ENCODE measurements around the gene FADS2. TPM values are rescaled to one million over a fixed set of nuclear protein-coding genes. Genes with fewer than 3 reads are reported as not detected.

Gene FADS2
- total RNA-seq, 4 donors from 2014 or later = 1.6 to 30.7 (median 12.0) TPM

DNA sequence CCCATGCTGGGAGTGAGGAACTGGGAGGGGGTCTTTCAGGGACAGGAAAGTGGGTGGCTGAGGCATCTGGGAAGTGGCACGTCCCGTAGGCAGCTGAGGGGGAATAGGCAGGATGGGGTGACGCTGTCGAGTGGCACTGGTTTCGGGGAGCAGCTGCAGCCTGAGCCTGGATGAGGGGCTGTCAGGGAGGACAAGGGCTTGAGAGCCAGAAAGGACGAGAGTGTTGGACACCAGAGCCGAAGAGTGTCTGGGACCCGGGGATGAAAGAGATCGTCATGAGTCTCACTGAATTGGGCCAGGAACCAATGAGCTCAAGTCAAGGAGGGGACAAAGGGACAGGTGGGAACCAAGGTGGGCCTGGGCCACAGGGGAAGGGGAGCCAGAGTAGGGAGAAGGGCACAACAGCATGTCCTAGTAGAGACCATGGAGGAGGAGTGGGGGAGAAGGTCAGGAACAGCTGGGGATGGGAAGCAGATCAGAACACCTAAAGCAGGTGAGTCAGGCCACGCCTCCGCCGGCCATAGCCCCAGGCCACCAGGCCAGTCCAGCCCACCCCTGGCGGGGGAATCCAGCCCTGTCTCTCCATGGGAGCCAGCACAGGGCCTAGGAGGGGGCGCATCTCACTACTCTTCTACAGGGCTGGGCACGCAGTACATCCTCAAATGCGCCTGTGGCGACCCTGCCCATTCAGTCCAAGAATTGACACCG, 85.0 kb downstream of the FADS2 start:
- H3K4me1 ChIP-seq = peaks cover 0 to 22% (median 4%) of the 10 kb centered on the region in 4 donors
- no peaks in the 10 kb centered on the region for H3K36me3 ChIP-seq
- H3K4me3 ChIP-seq = no peak overlapping the region
- H3K27ac ChIP-seq = no peak overlapping the region
- peak in 1 of 3 donors; percentile 38 for DNase-seq
- TF ChIP-seq POLR2A (IDR thresholded peaks at IDR 0.05) = no peak
- TF ChIP-seq, protein P1, sequence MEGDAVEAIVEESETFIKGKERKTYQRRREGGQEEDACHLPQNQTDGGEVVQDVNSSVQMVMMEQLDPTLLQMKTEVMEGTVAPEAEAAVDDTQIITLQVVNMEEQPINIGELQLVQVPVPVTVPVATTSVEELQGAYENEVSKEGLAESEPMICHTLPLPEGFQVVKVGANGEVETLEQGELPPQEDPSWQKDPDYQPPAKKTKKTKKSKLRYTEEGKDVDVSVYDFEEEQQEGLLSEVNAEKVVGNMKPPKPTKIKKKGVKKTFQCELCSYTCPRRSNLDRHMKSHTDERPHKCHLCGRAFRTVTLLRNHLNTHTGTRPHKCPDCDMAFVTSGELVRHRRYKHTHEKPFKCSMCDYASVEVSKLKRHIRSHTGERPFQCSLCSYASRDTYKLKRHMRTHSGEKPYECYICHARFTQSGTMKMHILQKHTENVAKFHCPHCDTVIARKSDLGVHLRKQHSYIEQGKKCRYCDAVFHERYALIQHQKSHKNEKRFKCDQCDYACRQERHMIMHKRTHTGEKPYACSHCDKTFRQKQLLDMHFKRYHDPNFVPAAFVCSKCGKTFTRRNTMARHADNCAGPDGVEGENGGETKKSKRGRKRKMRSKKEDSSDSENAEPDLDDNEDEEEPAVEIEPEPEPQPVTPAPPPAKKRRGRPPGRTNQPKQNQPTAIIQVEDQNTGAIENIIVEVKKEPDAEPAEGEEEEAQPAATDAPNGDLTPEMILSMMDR (IDR thresholded peaks at IDR 0.05) = no peak
- peaks cover 0 to 5% of the 10 kb centered on the region in 2 donors for H3K27me3 ChIP-seq
- H3K9me3 ChIP-seq = no peaks in the 10 kb centered on the region

DNA sequence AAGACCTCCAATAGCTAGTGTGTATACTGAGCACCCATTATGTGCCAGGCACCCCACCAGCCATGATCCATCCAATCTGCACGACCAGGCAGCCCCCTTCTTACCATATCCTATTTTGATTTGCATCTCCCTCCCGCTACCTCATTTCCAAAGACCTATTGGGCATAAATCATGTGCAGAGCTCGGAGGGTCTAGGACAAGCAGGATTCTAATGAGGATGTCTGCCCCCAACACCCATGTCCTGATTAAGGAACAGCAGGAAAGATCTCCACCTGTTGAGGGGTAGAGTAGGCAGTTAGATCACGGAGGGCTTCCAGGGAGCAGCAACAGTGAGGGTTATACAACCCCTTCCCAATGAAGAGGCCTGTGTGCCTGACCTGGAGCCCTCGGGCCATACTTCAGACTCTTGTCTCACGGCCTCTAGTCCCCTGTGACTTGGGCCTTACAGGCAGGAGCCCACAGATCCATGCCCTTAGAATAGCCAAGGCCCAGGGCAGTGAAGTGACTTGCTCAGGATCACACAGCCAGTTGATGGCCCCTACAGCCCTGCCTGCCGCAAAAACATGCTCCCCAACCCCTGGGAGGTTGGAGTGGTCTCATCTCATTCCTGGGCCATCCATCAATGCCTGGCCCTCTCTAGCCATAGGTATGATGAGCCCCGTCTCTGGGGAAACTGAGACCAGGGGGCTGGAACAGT, 85.7 kb downstream of the FADS2 start:
- Histone ChIP-seq H3K36me3 (no peaks in the 10 kb centered on the region), H3K27ac (no peak overlapping the region), H3K27me3 (peaks cover 0 to 5% of the 10 kb centered on the region in 2 donors), H3K4me1 (peaks cover 0 to 22% (median 4%) of the 10 kb centered on the region in 4 donors), H3K4me3 (no peak overlapping the region), H3K9me3 (no peaks in the 10 kb centered on the region)
- DNase-seq = peak in 1 of 3 donors; percentile 41
- TF ChIP-seq, protein P1 (IDR thresholded peaks at IDR 0.05) = no peak
- TF ChIP-seq POLR2A (IDR thresholded peaks at IDR 0.05) = no peak

DNA sequence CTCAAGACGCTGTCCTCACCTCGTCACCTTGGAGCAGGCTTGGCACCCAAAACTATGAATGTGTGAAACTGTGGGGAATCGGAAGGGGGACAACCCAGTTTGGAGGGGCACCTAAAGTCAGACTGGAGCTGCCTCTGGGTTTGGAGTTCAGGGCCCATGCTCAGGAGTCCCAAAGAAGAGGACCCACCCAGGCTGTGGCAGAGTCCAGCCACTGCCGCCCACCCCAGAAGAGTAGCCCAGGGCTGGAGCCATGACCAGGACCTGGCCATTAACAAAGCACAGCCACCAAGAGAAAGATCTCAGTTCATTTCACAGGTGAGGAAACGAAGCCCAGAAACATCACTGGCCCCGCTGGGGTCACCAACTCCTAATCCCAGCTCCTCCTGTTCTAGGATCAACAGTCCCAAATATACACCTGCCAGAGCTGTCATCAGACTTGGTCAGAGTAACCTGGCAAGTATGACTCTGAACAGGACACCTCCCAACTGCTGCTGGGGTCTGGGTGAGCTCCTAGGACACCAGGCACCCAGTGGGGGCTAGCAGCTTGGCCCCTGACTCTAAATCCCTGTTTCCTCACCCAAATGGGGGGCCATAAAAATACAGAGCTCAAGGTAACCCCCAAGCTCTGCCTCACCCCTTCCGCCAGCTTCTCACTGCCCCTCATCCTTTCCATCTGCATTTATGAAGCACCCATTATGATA, 86.5 kb downstream of the FADS2 start:
- TF ChIP-seq POLR2A (IDR thresholded peaks at IDR 0.05) = no peak
- TF ChIP-seq, protein P1 (IDR thresholded peaks at IDR 0.05) = no peak
- Histone ChIP-seq H3K4me1 (peaks cover 0 to 15% (median 4%) of the 10 kb centered on the region in 4 donors), H3K4me3 (no peak overlapping the region), H3K36me3 (no peaks in the 10 kb centered on the region), H3K27ac (no peak overlapping the region), H3K27me3 (peaks cover 0 to 5% of the 10 kb centered on the region in 2 donors), H3K9me3 (no peaks in the 10 kb centered on the region)
- peak in 1 of 3 donors; percentile 18 for DNase-seq

DNA sequence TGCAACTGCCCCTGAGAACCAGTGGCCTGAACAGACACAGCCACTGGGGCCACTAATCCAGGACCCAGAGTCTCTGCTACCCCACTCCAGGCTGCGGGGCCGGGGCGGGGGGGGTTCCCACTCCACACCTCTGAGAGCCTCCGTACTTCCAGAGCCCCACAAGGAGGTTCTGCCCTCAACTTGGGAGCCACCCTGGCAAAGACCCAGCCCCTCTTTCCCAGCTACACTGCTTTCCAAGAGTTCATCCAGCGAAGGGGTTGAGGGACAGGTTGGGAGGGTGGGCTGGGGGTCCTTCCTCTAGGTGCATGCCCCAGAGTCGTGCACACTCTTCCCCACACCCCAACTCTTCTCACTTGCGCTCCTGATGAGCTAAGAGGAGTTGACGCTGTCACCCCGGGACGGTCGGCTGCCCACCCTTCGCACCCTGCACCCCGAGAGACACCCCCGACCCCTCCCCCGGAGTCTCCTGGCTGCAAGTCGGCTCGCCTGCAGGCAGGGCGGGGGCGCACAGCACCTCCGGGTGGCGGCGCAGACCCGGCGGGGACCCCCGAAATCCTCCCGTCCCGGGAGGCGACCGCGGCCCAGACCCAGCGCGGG, 88.7 kb downstream of the FADS2 start:
- peaks cover 0 to 5% of the 10 kb centered on the region in 2 donors for H3K27me3 ChIP-seq
- peaks cover 0 to 11% (median 4%) of the 10 kb centered on the region in 4 donors for H3K4me1 ChIP-seq
- peak in 1 of 3 donors; percentile 46 for DNase-seq
- H3K4me3 ChIP-seq = peak overlapping the region; percentile 45 to 75 (median 61)
- no peaks in the 10 kb centered on the region for H3K36me3 ChIP-seq
- no peak for TF ChIP-seq POLR2A (IDR thresholded peaks at IDR 0.05)
- TF ChIP-seq, protein P1 (IDR thresholded peaks at IDR 0.05) = no peak
- H3K9me3 ChIP-seq = no peaks in the 10 kb centered on the region
- peak overlapping the region; percentile 40 to 75 (median 64) for H3K27ac ChIP-seq

Small RNA genes lying within 50 kb of the gene (small RNA-seq; reads per million reads assigned to genes)
- 0 reads per million in 2 donors for gene MIR6746

Other genes starting within 250 kb of the FADS2 start
- gene SYT7, start 247.2 kb upstream of the FADS2 start, total RNA-seq = 10 to 100 TPM in 3 of 4 donors, 1 to 10 TPM in 1; 5.8 to 18.2 (median 12.2) TPM
- 10 to 100 TPM in 2 of 4 donors, 1 to 10 TPM in 2; 5.8 to 18.9 (median 10.2) TPM for gene DAGLA, start 147.9 kb upstream of the FADS2 start, total RNA-seq
- gene MYRF, start 75.7 kb upstream of the FADS2 start, total RNA-seq = 10 to 100 TPM; 18.2 to 80.9 (median 49.9) TPM
- 10 to 100 TPM in 3 of 4 donors, not detected in 1; 28.7 to 34.7 (median 34.5) TPM for gene TMEM258, start 35.7 kb upstream of the FADS2 start, total RNA-seq
- 10 to 100 TPM in 1 of 4 donors, 1 to 10 TPM in 3; 4.3 to 33.0 (median 8.8) TPM for gene FEN1, start 35.4 kb upstream of the FADS2 start, total RNA-seq
- 1 to 10 TPM; 4.9 to 9.9 (median 6.7) TPM for gene FADS1, start 11.3 kb upstream of the FADS2 start, total RNA-seq
- gene FADS3, start 63.2 kb downstream of the FADS2 start, total RNA-seq = 10 to 100 TPM in 3 of 4 donors, 1 to 10 TPM in 1; 9.5 to 76.7 (median 18.4) TPM
- 10 to 100 TPM in 1 of 4 donors, 1 to 10 TPM in 3; 1.1 to 28.1 (median 5.7) TPM for gene RAB3IL1, start 89.3 kb downstream of the FADS2 start, total RNA-seq
- 1 to 10 TPM in 3 of 4 donors, under 1 TPM in 1; 0.47 to 4.1 (median 2.3) TPM for gene BEST1, start 122.1 kb downstream of the FADS2 start, total RNA-seq
- gene FTH1, start 139.3 kb downstream of the FADS2 start, total RNA-seq = 1,000 to 10,000 TPM; 3,399 to 5,471 (median 4,336) TPM